SIG-M5 treated with dmso at 0.1 percent for 504 hours (cell line): ENCODE measurements around the gene CCDC182.
A peak's percentile ranks its signal among the peaks of the same experiment; 100 is the strongest.

Experiments
- DNase-seq: peaks from one replicate; lab custom pipeline; 2025; ENCODE audit not compliant: unreplicated experiment; lab: John Stamatoyannopoulos, UW

CCDC182 gene

DNA sequence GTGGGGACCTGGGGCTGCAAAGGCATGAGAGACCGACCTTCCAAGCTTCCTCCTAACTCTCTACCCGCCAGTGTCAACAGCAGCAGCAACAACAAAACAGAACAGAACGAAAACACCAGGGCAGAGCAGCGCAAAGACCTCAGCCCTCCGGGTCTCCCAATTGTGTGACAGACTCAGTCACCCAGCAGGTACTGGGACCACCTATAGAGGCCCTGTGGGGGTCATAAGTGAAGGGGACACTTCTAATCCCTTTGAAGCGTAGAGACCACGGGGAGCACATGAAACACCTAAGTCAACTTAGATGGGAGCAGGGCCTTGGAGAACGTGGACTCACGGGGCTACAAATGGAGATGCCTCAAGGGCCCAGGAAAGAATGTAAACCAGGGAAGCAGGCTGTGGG is 12.6 kb upstream of the CCDC182 start:
- no peak for DNase-seq

- DNase-seq = no peak
These were observed 11.9 kb upstream of the CCDC182 start for GRCh38 chr17:57756951-57757350.

- DNase-seq = no peak
These were observed 10.5 kb upstream of the CCDC182 start for GRCh38 chr17:57755480-57756070.

DNA sequence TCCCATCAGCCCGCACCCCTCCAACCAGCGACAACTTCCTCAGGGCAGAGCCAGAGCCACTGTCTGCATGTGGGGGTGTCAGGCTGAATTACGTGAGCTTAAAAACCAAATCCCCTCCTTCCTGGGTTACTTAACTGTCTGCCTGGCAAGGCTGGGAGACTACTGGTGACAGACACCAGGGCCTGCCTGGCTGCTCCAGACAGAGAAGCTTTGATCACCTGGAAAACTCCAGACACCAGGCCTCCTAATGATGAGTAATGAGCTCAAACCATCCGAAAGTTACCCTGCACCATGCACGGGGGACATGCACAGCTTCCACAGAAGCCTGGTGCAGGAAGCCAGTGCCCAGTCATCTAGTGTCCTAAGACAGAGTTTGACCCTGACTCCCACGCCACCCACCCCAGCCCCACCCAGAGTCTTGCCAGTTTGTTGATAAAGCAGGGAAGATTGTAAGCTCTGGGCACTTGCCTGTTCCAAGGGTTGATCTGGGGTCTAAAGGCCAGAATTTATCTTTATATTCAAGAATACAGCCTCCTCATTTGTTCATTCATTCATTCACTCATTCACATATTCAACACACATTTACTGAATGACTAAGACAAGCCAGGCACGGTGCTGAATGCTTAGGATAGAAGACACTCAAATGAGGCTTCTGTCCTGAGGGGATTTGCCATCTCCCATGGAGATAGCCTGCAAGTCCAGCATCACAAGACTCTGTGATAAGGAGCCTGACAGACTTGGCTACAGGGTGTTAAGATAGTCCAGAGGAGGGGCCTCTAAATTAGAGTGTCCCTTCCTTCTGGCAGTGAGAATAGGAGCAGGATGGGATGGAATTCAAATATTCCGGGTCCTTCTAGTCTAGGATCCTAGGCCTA is 7.2 kb upstream of the CCDC182 start:
- DNase-seq = no peak

GRCh38 chr17:57751348-57751971 is 6.4 kb upstream of the CCDC182 start:
- DNase-seq = peak; percentile 31

- DNase-seq = no peak
These were observed 5.8 kb upstream of the CCDC182 start for GRCh38 chr17:57750895-57751294.

DNA sequence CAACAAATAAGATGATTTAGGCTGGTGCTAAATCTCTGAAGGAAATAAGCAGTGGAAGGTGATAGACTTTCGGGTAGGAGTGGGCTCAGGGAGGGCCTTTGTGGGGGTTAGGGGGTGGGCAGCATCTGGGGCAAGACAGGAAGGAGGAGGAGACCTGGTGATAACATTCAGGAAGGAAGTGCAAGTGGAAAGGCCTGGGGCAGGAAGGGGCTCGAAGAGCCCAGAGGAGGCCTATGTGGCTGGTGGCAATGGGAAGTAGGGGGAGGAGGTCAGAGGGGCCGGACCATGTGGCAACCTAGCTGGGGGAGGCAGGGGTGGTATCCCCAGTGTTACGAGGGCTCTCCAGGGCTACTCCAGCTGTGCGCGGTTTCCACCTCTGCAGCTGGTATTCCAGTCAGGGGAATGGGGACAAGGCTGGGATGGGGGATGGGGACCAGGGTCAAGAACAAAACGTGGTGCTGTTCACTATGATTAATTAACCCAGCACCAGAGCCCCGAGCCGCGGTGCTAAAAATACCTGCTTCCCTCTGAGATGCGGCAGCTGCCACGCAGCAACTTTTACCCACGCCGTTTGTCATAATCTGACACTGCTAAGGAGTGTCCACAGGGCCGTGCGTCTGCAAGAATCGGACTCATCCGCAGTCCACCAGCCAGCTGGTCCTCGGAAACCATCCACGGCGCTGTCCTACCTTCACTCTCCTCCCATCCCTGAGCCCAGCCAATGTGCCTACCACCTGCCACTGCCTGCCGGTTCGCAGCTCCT is 5.2 kb upstream of the CCDC182 start:
- DNase-seq = peak; percentile 13

GRCh38 chr17:57749701-57750100 is 4.6 kb upstream of the CCDC182 start:
- DNase-seq = no peak

DNA sequence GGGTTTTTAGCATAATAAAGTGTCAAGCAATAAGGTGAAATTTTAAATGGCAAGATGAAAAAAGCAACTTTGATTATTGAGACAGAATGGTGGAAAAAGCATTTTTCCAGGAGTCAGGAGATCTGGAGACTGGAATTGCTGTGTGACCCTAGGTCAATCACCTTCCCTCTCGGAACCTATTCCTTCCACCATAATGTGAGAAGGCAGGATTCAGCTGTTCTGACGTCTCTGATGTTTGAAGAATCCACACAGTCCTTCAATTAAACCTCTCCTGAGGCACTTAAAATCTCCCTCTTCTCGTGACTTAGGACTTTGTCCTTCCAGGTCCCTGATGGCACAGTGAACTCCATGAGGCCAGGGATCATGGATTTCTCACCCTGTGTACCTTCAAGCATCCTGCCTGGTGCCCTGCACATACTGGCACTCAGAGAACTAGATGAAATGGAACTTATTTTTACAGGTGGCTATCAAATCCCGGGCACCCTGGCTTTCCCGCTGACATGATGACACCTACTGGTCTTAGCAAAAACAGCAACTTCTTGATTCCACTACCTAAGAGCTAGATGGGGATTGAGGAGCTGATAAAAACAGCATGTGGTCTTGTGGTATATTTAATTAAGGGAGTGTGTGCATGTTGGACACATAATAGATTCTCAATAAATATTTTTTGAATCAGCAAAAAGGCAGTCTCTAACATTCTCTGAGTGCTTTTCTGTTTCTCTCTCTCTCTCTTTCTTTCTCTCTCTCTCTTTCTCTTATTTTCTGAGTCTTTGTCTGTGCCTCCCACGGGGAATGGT is 2.3 kb upstream of the CCDC182 start:
- DNase-seq = peak; percentile 83

GRCh38 chr17:57746221-57746620 is 1.1 kb upstream of the CCDC182 start:
- no peak for DNase-seq

DNA sequence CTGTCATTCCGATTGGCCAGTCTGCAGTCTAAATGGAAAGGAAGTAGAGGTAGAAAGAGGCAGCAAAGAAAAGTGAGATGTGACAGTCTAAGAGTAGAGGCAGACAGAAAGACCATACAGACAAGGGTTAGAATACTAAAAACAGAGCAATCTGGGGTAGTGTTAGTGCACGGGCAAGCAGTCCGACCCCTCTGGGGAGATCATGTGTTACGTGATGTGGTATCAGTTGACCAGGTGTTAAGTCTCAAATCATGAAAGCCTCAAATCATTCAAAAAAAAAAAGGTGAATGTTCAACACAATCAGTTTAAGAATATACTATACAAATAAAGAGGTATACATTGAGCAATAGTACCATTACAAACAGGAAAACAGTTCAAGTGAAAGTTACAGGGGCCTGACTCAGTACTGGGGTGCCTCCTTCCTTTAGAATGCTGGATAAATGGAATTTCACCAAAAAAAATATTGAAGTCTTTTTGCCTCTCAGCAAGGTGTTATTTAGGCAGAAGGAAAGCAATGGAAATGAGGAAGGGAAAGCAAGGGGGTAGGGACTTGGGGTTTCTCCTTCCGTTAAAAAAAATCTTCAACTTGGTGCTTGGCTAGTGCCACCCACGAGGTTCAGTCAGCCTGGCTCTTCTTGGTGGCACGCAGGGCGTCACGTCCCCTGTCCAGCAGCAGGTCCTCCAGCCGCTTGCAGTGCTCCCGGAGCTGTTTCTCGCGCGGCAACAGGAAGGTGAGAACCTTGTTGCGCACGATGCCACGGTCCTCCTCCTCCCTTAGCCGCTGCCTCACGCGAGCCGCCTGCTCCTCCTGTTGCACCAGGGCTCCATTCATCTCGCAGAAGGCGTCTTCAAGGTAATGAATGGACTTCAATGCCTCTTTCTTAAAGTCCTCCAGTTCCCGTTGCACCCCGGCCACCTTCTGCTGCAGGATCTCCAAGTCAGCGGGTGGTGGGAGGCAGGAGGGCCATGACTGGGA is 616 bp downstream of the CCDC182 start:
- peak; percentile 55 for DNase-seq

GRCh38 chr17:57740235-57740528 is 4.9 kb downstream of the CCDC182 start:
- DNase-seq = no peak

DNA sequence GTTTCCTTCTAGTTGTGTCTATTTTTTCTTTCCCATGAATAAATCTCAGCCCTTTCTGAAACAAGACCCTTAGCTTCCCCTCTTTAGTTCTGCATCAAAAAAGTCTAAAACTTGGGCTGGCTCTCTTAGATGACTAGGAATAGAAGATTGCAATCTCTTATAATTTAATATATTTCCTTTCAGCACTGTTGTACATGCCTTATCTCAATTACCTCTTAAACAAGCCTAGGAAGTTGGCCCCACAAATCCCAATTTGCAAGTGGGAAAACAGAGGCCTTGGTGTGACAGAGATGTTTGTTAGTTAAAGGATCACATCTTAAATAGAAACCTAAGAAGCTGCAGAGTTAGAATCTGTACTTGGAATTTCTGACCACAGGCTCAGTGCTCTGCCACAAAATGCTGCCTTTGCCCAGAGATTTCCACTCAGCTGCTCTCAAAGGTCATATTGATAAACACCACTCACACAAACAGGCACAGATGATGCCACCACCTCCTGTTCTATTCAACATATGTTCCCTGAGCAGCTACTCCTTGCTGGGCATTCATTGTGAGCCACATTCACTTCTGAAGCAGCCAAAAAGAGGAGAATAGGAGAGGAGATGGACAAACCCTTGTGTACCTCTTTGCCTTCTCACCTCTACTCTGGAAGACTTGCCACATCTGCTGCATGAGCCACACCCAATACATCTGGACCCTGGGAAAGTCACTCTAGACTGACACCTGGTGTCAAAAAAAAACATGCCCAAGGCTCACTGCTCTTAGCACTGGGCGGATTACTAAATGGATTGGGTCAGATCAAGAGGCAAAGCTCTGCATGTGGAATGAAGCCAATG is 5.5 kb downstream of the CCDC182 start:
- DNase-seq = peak; percentile 65

GRCh38 chr17:57737450-57737849 is 7.6 kb downstream of the CCDC182 start:
- no peak for DNase-seq

- DNase-seq = peak; percentile 32
These were observed 9.4 kb downstream of the CCDC182 start for GRCh38 chr17:57735707-57736106.

DNA sequence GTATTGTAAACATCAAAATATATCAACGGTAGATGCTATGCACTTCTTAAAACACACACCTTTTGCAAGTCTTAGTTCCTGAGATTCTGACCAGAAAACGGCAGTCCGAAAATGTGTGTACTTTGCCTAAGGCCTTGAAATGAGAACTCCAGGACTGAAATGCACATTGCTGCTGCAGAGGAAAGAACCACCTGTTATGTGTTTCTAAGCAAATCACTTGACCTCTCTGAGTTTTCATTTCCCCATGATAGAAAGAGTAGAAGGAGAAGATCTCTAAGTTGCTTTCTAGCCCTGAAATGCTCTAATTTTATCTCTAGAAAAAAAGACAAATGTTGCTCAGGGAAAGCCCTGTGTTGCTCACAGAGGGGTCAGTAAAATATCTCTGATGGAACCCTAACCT is 9.9 kb downstream of the CCDC182 start:
- DNase-seq = no peak

DNA sequence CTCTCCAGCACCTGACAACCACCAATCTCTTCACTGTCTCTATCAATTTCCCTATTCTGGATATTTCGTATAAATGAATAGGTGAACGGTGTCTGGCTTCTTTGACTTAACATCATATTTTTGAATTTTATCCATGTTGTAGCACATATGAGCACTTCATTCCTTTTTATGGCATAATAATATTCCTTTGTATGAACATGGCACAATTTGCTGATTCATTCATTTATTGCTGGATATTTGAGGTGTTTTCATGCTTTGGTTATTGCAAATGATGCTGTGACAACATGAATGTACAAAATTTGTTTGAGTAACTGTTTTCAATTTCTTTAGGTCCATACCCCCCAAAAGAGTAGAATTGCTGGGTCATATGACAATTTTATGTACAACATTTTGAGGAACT is 12.0 kb downstream of the CCDC182 start:
- DNase-seq = no peak

DNA sequence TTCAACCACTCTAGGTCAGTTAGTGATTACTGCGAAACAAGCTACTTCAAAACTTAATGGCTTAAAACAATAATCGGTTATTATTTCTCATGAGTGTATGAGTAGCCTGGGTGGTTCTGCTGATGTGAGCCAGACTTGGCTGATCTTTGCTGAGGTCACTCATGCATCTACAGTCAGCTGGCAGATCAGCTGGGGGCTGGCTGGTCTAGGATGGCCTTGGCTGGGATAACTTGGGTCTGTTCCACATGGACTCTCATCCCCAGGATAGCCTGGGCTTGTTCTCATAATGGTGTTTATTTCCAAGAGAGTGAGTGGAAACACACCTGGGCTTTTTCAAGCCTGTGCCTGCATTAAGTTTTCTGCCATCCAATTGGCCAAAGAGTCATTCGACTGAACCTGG is 13.0 kb downstream of the CCDC182 start:
- no peak for DNase-seq
